GM19467 (cell line): ENCODE data around the gene C6orf52.

ENCODE experiments used
- ATAC-seq: cut with Tn5 transposase; IDR thresholded peaks from one replicate; pipeline ENCODE4 v1.9.1; 2021; ENCODE audit warnings: mild to moderate bottlenecking, moderate library complexity; ENCODE audit not compliant: unreplicated experiment

C6orf52 gene

GRCh38 chr6:10658910-10659698 lies 35.3 kb downstream of the C6orf52 start:
- no peak for ATAC-seq

DNA sequence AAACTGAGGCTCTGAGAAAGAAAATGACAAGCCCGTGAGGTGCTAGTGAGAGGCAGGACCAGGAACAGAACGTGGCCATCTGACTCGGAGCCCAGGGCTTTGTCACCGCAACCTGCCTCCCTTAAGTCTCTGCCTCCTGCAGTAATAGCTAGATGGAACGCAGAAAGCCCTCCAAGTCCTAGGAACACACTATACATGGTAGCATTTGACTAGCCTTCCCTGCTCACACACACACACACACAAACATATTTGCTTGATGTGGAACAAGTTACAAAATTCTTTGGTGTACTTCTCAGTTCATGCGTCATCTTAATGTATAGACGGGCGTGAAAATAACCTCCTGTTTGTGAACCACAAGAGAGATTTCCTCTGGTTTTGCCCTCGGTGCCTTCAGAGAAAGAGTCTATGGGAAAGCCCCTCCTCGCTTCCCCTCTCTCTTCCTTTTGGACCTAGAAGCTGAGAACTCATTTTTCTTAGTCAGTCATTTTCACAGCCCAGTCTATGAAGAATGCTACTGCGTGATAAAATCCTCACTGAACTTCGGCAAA lies 38.8 kb downstream of the C6orf52 start:
- no peak for ATAC-seq

- no peak for ATAC-seq
These were observed 50.2 kb downstream of the C6orf52 start for GRCh38 chr6:10644225-10644624.

- no peak for ATAC-seq
These were observed 51.2 kb downstream of the C6orf52 start for GRCh38 chr6:10643201-10643651.

DNA sequence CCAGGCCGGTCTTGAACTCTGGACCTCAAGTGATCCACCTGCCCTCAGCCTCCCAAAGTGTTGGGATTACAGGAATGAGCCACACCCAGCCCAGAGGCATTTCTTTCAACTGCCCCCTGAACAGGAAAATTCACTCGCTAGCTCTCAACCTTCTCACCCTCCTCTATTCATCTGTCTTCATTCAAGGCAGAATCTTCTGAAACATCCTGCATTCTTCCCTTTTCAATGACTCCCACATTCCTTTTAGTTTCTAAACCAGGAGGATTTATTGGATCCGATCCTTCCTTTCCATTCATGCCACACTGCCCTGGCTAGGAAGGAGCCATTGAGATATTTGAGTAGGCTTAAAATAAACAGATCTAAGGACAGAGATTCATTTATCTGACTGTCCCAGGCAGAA lies 52.9 kb downstream of the C6orf52 start:
- no peak for ATAC-seq

DNA sequence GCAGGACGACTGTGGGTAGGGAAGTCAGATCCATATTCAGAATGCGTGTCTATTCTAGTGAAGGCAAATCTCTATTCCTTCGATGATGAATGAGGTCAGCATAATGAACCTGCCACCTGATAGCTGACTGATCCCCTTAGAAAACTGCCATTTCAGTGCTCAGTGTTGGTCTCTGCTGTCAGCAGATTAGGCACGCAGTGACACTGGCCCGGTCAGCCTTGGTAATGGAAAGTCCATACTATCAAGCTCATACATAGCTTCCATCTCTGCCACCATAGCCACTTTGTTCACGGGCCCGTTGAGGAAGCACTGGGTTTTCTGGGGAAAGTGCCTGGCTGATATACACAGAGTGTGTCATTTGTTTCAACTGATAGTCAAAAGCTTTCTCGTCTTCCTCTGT lies 54.0 kb downstream of the C6orf52 start:
- ATAC-seq = no peak

DNA sequence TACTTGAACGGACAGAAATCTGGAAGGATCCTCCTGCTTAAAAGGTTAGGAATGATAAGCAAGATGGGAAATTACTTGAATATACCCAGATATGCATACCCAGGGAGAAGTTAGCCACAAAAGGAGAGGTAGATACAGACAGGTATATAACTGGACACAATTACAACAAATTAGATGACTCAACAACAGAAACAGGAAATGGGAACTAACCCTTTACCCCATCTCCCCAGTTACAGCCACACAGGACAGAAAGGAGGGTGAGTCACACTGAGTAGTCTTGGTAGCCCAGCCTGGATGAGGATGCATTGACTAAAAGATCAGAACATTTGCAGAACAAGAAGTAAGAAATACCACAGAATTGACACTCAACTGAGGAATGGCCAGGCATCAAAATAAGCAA lies 61.2 kb downstream of the C6orf52 start:
- peak; percentile 89 for ATAC-seq

GRCh38 chr6:10630178-10630577 lies 64.2 kb downstream of the C6orf52 start:
- ATAC-seq = no peak

- no peak for ATAC-seq
These were observed 66.6 kb downstream of the C6orf52 start for GRCh38 chr6:10627800-10628199.

GRCh38 chr6:10626154-10626741 lies 68.2 kb downstream of the C6orf52 start:
- ATAC-seq = no peak

- ATAC-seq = no peak
These were observed 69.6 kb downstream of the C6orf52 start for GRCh38 chr6:10624836-10625235.

- ATAC-seq = no peak
These were observed 72.6 kb downstream of the C6orf52 start for GRCh38 chr6:10621847-10622246.
